Astrocyte of the spinal cord (primary cell): ENCODE measurements around the gene COA5.
A peak's percentile ranks its signal among the peaks of the same experiment; 100 is the strongest.

ENCODE experiments used
- DNase-seq: peaks from one replicate; pipeline ENCODE4 v3.0.0; 2011; ENCODE audit warnings: low read depth, low spot score
- H3K4me3 ChIP-seq: 2 replicates; pipeline ENCODE4 v1.5.1; 2011; ENCODE audit warnings: low read depth, mild to moderate bottlenecking, low read length, moderate library complexity
- in situ Hi-C: cut with HindIII; loops from 2 replicates; pipeline ENCODE4 v1.10.0; 2017; ENCODE audit warnings: low sequenced_read_pairs
- TF ChIP-seq, protein P1 (sequence below): IDR thresholded peaks from 2 replicates; pipeline ENCODE4 v1.5.1; 2012; ENCODE audit warnings: low read depth, mild to moderate bottlenecking, low read length, inconsistent platforms

The COA5 gene, protein sequence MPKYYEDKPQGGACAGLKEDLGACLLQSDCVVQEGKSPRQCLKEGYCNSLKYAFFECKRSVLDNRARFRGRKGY

DNA sequence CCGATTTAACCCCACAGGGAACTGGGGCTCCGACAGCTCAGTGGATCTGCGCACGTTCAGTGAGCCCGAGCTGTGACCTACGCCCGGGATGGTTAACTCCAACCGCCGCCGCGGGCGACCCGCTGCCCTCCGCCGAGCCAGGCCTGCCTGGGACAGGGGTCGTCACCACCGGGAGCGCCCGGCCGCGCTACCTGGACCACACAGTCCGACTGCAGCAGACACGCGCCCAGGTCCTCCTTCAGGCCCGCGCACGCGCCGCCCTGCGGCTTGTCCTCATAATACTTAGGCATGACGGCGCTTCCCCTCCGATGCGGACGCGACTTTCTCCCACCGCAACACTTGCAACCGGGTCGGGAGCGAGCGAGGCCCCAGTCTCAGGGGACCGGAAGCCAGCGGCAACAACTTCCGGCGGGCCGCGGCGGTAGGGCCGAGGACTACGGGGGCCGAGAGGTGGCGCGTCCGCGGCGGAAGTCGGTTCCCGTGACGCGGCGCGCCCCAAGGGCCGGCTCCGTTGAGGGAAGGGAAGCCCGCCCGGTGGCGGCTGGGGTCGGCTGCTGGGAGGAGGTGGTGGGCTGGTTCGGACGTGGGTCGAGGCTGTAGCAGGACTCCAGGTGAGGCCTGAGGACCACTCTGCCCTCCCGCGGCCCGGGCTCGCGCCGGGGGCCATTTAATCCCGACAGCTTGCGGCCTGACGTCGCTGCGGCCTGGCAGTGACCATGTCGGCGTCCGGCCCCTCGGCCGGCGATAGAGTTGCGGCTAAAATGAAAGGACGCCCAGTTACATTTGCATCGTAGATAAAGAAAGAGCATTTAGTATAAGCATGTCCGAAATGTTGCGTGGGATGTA is at the start of gene COA5, which contains the start of gene UNC50:
Gene COA5 (minus strand): TSS at position 397 of the 846 bp plus-strand sequence. CDS start 107 bp downstream, at position 290.
Gene UNC50 (plus strand): TSS at position 474 of the 846 bp plus-strand sequence. CDS start 1,171 bp downstream, outside the sequence.
- peak within 1 kb of the TSS; percentile 89 for H3K4me3 ChIP-seq
- peak; percentile 92 for DNase-seq
- in situ Hi-C loops: no loop called here
- TF ChIP-seq, protein P1, sequence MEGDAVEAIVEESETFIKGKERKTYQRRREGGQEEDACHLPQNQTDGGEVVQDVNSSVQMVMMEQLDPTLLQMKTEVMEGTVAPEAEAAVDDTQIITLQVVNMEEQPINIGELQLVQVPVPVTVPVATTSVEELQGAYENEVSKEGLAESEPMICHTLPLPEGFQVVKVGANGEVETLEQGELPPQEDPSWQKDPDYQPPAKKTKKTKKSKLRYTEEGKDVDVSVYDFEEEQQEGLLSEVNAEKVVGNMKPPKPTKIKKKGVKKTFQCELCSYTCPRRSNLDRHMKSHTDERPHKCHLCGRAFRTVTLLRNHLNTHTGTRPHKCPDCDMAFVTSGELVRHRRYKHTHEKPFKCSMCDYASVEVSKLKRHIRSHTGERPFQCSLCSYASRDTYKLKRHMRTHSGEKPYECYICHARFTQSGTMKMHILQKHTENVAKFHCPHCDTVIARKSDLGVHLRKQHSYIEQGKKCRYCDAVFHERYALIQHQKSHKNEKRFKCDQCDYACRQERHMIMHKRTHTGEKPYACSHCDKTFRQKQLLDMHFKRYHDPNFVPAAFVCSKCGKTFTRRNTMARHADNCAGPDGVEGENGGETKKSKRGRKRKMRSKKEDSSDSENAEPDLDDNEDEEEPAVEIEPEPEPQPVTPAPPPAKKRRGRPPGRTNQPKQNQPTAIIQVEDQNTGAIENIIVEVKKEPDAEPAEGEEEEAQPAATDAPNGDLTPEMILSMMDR: peak; percentile 1

DNA sequence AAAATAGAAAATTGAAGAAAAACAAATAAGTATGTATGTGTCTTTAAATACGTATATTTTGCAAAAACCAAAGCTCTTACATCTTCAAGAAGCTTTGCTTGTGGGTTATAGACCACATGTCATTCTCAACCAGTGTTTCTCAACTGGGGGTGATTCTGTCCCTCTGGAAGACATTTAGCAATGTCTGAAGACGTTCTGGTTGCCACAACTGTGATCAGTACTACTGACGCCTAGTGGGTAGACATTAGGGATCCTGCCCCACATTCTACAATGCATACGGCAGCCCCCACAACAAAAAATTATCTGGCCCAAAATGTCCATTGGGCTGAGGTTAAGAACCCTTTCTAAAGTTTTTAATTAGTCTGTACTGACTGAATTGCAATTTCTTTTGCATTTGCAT is 48.5 kb upstream of the COA5 start:
- TF ChIP-seq, protein P1: no peak
- in situ Hi-C loops: no loop called here
- H3K4me3 ChIP-seq: no peak overlapping the region
- no peak for DNase-seq

DNA sequence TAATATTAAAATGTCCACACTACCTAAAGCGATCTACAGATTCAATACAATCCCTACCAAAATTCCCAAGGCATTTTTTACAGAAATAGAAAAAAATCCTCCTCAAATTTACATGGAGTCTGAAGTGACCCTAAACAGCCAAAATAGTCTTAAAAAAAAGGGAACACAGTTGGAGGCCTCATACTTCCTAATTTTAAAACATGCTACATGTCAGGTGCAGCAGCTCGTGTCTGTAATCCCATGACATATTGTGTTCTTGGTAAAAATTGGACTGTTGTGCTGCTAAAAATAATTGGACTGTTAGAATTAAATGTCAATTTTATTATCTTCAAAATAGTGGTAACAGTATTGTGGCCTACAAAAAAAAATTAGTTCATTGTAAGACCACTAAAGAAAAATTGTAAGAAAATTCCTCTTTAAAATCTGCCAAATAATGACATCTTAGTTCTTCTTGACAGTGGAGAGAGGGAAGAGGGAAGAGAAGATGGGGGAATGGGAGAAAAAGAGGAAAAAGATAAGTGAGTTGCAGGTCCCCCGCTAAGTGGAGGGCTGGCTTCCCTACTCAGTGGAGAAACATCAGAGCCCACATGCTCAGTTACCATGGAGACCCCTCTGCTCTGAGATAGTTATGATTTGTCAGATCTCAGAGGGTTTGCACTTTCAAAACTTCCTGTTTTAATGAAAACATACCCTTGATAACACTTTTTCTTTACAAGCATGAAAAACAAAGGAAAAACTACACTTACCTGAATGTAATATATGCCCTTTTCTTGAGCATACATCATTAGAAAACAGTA is 46.6 kb upstream of the COA5 start:
- in situ Hi-C loops: no loop called here
- no peak overlapping the region for H3K4me3 ChIP-seq
- TF ChIP-seq, protein P1: no peak
- no peak for DNase-seq

DNA sequence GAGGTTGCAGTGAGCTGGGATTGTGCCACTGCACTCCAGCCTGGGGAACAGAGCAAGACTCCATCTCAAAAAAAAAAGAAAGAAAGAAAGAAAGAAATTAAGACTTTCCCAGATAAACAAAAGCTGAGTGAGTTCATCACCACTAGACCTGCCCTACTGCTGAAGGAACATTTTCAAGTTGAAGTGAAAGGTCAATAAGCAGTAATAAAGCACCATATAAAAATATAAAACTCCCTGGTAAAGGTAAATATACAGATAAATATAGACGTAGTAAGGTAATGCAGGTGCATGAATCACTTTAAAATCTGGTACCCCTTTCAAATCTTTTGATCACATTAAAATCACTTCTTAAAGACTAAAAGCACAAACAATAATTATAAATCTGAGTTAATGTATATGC is 42.7 kb upstream of the COA5 start:
- no peak for DNase-seq
- no peak overlapping the region for H3K4me3 ChIP-seq
- in situ Hi-C loops: no loop called here
- TF ChIP-seq, protein P1: no peak

DNA sequence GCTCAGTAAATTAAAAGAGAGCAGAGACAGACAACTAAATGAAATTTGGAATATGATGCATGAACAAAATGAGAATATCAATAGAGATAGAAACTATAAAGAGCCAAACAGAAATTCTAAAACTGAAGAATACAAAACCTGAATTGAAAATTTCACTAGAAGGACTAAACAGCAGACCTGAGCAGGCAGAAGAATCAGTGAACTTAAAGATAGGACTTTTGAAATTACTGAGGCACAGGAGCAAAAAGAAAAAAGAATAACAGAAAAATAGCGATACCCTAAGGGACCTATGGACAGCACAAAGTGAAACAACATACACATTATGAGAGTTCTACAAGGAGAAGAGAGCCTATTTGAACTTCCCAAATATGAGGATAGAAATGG is 41.7 kb upstream of the COA5 start:
- no peak for DNase-seq
- in situ Hi-C loops: no loop called here
- TF ChIP-seq, protein P1: no peak
- no peak overlapping the region for H3K4me3 ChIP-seq

DNA sequence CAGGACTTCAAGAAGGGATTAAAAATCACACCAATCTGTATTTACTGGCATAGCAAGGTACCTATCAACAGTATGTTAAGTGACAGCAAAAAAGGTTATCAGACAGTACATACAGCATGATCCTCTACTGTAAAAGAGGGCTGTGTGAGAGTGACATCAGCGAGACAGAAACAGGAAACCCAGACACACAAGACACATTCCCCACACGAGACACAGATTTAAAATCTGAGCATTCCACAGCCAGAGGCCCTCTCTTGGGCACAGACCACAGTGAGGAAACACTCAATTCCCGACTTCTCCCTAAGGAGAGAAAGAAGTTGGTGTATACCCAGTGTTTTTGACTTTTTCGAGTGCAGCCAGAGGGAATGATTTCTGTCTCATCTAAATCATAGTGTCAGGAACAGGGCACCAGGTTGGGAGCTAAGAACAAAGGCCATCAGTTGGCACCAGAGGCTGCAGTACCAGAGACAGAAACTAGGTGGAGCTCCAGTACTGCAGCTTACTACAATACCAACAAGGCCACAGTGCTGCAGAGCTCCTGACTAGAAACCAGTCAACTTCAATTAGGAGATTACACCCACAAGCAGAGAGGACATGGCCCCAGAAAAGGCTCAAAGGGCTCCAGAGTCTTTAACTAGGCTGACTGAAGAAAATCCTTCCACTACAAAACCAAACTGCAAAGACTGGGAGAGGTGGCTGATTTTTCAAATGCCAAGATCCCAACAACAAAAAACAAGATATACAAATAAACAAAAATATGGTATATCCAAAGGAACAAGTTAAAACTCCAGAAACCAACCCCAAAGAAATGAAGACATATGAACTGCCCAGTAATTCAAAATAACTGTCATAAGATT is 41.1 kb upstream of the COA5 start:
- no peak overlapping the region for H3K4me3 ChIP-seq
- TF ChIP-seq, protein P1: peak; percentile 100
- in situ Hi-C loops: no loop called here
- DNase-seq: peak; percentile 78
